Measurements from ENCODE around the gene MAML2. TPM values are rescaled to one million over a fixed set of nuclear protein-coding genes. Genes with fewer than 3 reads are reported as not detected.

MAML2 gene
- total and polyA plus RNA-seq, 2 of the 13 experiments (the other 11 are each of a cell fraction or from before 2014, with no cell fraction given): 2.3 to 25.9 TPM

DNA sequence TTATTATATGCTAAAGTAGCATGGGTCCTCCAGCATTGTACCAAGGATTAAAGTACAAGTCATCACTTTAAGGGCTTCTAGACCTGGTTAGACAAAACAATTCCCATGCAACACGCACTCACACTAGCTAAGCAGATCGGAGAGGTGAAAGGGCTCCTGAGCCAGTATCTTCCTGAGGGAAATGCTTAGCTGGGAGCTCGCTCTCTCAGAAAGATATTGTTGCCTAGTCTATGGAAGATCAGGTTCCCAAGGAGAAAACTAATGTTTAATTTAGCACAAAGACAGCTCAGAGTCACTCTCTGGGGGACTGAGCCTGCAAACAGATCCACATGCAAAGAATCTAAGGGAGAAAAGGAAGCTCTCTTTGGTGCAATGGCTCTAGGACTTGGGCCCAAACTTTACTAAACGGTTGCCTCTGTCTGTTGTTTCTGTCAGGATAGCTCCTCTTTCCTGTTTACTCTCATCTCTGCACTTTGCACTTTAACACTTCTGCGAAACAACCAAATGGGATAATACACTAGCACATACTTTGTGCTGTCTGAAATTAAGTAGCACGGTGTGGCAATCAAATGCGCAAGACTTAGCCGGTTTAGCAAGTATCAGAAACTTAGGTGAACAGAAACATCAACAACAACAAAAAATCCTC, 10.7 kb downstream of the MAML2 start (continued):
- no peak for TF ChIP-seq ETV6 (CRISPR knock-in tag; conservative IDR thresholded peaks at IDR 0.05)
- TF ChIP-seq SMYD3 (CRISPR knock-in tag; IDR thresholded peaks at IDR 0.05): peak; percentile 78; the same call in 1 of the 2 replicates
- TF ChIP-seq SMAD3 (CRISPR knock-in tag; IDR thresholded peaks at IDR 0.05): no peak; the same call in 1 of the 2 replicates
- TF ChIP-seq, protein P1, sequence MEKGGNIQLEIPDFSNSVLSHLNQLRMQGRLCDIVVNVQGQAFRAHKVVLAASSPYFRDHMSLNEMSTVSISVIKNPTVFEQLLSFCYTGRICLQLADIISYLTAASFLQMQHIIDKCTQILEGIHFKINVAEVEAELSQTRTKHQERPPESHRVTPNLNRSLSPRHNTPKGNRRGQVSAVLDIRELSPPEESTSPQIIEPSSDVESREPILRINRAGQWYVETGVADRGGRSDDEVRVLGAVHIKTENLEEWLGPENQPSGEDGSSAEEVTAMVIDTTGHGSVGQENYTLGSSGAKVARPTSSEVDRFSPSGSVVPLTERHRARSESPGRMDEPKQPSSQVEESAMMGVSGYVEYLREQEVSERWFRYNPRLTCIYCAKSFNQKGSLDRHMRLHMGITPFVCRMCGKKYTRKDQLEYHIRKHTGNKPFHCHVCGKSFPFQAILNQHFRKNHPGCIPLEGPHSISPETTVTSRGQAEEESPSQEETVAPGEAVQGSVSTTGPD (CRISPR knock-in tag; IDR thresholded peaks at IDR 0.05): 0 out of 2 replicates have a peak, but pooled peaks have one; percentile 25
- TF ChIP-seq SAP130 (CRISPR knock-in tag; IDR thresholded peaks at IDR 0.05; ENCODE audit: low read depth): peak; percentile 77
- TF ChIP-seq ZNF12 (CRISPR knock-in tag; IDR thresholded peaks at IDR 0.05): peak; percentile 71
- TF ChIP-seq ZNF292 (CRISPR knock-in tag; IDR thresholded peaks at IDR 0.05; ENCODE audit: borderline replicate concordance, low read depth): peak; percentile 67; the same call in 1 of the 2 replicates
- 0 out of 2 replicates have a peak, but pooled peaks have one; percentile 4 for TF ChIP-seq MAFF (IDR thresholded peaks at IDR 0.05; ENCODE audit: low read depth, low read length)
- no peak for TF ChIP-seq ZNF44 (CRISPR knock-in tag; IDR thresholded peaks at IDR 0.05)
- TF ChIP-seq ZNF629 (CRISPR knock-in tag; conservative IDR thresholded peaks at IDR 0.05): 0 out of 2 replicates have a peak, but pooled peaks have one; percentile 54
- no peak for TF ChIP-seq HDAC6 (IDR thresholded peaks at IDR 0.05; ENCODE audit: low read depth, low read length)
- TF ChIP-seq ZNF768 (CRISPR knock-in tag; IDR thresholded peaks at IDR 0.05): no peak
- peak; percentile 65 for TF ChIP-seq THAP11 (CRISPR knock-in tag; IDR thresholded peaks at IDR 0.05)
- peak; percentile 18 to 77; a peak in 2 of 4 replicates for TF ChIP-seq EP300 (IDR thresholded peaks at IDR 0.05; ENCODE audit: low read depth in 2 of 2, low read length in 2 of 2)
- TF ChIP-seq EP300 (CRISPR knock-in tag; IDR thresholded peaks at IDR 0.05; ENCODE audit: borderline replicate concordance): peak; percentile 54; the same call in 1 of the 2 replicates
- TF ChIP-seq, protein P2, sequence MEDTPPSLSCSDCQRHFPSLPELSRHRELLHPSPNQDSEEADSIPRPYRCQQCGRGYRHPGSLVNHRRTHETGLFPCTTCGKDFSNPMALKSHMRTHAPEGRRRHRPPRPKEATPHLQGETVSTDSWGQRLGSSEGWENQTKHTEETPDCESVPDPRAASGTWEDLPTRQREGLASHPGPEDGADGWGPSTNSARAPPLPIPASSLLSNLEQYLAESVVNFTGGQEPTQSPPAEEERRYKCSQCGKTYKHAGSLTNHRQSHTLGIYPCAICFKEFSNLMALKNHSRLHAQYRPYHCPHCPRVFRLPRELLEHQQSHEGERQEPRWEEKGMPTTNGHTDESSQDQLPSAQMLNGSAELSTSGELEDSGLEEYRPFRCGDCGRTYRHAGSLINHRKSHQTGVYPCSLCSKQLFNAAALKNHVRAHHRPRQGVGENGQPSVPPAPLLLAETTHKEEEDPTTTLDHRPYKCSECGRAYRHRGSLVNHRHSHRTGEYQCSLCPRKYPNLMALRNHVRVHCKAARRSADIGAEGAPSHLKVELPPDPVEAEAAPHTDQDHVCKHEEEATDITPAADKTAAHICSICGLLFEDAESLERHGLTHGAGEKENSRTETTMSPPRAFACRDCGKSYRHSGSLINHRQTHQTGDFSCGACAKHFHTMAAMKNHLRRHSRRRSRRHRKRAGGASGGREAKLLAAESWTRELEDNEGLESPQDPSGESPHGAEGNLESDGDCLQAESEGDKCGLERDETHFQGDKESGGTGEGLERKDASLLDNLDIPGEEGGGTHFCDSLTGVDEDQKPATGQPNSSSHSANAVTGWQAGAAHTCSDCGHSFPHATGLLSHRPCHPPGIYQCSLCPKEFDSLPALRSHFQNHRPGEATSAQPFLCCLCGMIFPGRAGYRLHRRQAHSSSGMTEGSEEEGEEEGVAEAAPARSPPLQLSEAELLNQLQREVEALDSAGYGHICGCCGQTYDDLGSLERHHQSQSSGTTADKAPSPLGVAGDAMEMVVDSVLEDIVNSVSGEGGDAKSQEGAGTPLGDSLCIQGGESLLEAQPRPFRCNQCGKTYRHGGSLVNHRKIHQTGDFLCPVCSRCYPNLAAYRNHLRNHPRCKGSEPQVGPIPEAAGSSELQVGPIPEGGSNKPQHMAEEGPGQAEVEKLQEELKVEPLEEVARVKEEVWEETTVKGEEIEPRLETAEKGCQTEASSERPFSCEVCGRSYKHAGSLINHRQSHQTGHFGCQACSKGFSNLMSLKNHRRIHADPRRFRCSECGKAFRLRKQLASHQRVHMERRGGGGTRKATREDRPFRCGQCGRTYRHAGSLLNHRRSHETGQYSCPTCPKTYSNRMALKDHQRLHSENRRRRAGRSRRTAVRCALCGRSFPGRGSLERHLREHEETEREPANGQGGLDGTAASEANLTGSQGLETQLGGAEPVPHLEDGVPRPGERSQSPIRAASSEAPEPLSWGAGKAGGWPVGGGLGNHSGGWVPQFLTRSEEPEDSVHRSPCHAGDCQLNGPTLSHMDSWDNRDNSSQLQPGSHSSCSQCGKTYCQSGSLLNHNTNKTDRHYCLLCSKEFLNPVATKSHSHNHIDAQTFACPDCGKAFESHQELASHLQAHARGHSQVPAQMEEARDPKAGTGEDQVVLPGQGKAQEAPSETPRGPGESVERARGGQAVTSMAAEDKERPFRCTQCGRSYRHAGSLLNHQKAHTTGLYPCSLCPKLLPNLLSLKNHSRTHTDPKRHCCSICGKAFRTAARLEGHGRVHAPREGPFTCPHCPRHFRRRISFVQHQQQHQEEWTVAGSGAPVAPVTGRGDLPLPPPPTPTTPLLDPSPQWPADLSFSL (CRISPR knock-in tag; IDR thresholded peaks at IDR 0.05): peak; percentile 67; the same call in 1 of the 2 replicates
- no peak for TF ChIP-seq PCBP2 (optimal IDR thresholded peaks at IDR 0.05; ENCODE audit: low read depth, low read length, poor library complexity, severe bottlenecking)
- peak; percentile 49; the same call in 1 of the 2 replicates for TF ChIP-seq BCL6 (CRISPR knock-in tag; IDR thresholded peaks at IDR 0.05)
- TF ChIP-seq RFXANK (CRISPR knock-in tag; IDR thresholded peaks at IDR 0.05): no peak
- no peak for TF ChIP-seq ZNF282 (IDR thresholded peaks at IDR 0.05; ENCODE audit: partially characterized antibody)
- TF ChIP-seq ATAD3A (CRISPR knock-in tag; IDR thresholded peaks at IDR 0.05): no peak
- TF ChIP-seq, protein P3, sequence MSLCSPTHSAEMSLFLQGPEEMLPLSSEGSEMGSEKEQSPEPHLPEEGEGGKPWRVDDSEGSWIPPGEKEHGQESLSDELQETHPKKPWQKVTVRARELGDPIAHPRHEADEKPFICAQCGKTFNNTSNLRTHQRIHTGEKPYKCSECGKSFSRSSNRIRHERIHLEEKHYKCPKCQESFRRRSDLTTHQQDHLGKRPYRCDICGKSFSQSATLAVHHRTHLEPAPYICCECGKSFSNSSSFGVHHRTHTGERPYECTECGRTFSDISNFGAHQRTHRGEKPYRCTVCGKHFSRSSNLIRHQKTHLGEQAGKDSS (CRISPR knock-in tag; IDR thresholded peaks at IDR 0.05; ENCODE audit: borderline replicate concordance, low read depth): peak; percentile 63; the same call in 1 of the 2 replicates
- no peak for TF ChIP-seq CREB1 (IDR thresholded peaks at IDR 0.05)
- TF ChIP-seq CREB1 (CRISPR knock-in tag; IDR thresholded peaks at IDR 0.05): peak; percentile 43; the same call in 1 of the 2 replicates
